ENCODE data around the gene PRKAR1B. TPM values are rescaled to one million over a fixed set of nuclear protein-coding genes. Genes with fewer than 3 reads are reported as not detected.

Gene PRKAR1B
- total RNA-seq, 1 experiment from 2014 or later: 9.6 TPM

DNA sequence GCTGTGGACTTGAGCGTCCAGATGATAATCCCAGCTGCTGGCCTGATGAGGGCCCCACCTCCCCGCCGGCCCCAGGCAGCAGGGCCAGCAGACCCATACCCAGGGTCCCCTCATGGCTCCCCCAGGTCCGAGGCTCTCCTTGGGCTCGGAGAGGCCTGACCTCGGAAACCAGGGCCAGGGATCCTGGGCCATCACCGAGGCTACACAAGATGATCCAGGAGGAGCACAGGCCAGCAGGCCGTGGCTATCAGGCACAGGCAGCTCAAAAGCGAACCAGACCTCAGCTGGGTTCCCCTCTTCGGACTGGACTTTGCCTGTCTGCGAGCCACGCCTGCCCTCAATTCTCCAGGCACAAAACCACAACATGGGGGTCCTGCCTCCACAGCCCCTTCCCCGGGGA is 224.8 kb downstream of the PRKAR1B start:
- H3K9me3 ChIP-seq (ENCODE audit: low read length): no peaks in the 10 kb centered on the region
- no peak for DNase-seq
- H3K36me3 ChIP-seq (ENCODE audit: insufficient read depth, low read length): no peaks in the 10 kb centered on the region
- H3K27me3 ChIP-seq (ENCODE audit: low read length): no peaks in the 10 kb centered on the region
- H3K9ac ChIP-seq (ENCODE audit: low read length): no peak overlapping the region
- H2AFZ ChIP-seq (ENCODE audit: low read length): no peak overlapping the region
- H3K4me2 ChIP-seq (ENCODE audit: low read depth, low read length, poor library complexity, severe bottlenecking): no peak overlapping the region
- no peaks in the 10 kb centered on the region for H3K9me2 ChIP-seq (replicated peaks; ENCODE audit: insufficient read depth, low read length)
- no peak overlapping the region for H3K27ac ChIP-seq (ENCODE audit: low read length)
- H3K4me1 ChIP-seq (ENCODE audit: low read length): no peaks in the 10 kb centered on the region
- H3K79me2 ChIP-seq (ENCODE audit: low read length): no peaks in the 10 kb centered on the region
- H4K20me1 ChIP-seq (ENCODE audit: insufficient read depth, low read depth, low read length): no peaks in the 10 kb centered on the region
- H3K4me3 ChIP-seq (ENCODE audit: low read length): no peak overlapping the region

GRCh38 chr7:501526-501925 is 225.6 kb downstream of the PRKAR1B start:
- H3K27ac ChIP-seq (ENCODE audit: low read length): no peak overlapping the region
- no peaks in the 10 kb centered on the region for H3K9me3 ChIP-seq (ENCODE audit: low read length)
- H3K9ac ChIP-seq (ENCODE audit: low read length): no peak overlapping the region
- no peak for DNase-seq
- no peaks in the 10 kb centered on the region for H4K20me1 ChIP-seq (ENCODE audit: insufficient read depth, low read depth, low read length)
- no peak overlapping the region for H2AFZ ChIP-seq (ENCODE audit: low read length)
- H3K4me1 ChIP-seq (ENCODE audit: low read length): no peaks in the 10 kb centered on the region
- H3K79me2 ChIP-seq (ENCODE audit: low read length): no peaks in the 10 kb centered on the region
- no peaks in the 10 kb centered on the region for H3K9me2 ChIP-seq (replicated peaks; ENCODE audit: insufficient read depth, low read length)
- H3K27me3 ChIP-seq (ENCODE audit: low read length): no peaks in the 10 kb centered on the region
- H3K4me2 ChIP-seq (ENCODE audit: low read depth, low read length, poor library complexity, severe bottlenecking): no peak overlapping the region
- H3K4me3 ChIP-seq (ENCODE audit: low read length): no peak overlapping the region
- H3K36me3 ChIP-seq (ENCODE audit: insufficient read depth, low read length): no peaks in the 10 kb centered on the region

DNA sequence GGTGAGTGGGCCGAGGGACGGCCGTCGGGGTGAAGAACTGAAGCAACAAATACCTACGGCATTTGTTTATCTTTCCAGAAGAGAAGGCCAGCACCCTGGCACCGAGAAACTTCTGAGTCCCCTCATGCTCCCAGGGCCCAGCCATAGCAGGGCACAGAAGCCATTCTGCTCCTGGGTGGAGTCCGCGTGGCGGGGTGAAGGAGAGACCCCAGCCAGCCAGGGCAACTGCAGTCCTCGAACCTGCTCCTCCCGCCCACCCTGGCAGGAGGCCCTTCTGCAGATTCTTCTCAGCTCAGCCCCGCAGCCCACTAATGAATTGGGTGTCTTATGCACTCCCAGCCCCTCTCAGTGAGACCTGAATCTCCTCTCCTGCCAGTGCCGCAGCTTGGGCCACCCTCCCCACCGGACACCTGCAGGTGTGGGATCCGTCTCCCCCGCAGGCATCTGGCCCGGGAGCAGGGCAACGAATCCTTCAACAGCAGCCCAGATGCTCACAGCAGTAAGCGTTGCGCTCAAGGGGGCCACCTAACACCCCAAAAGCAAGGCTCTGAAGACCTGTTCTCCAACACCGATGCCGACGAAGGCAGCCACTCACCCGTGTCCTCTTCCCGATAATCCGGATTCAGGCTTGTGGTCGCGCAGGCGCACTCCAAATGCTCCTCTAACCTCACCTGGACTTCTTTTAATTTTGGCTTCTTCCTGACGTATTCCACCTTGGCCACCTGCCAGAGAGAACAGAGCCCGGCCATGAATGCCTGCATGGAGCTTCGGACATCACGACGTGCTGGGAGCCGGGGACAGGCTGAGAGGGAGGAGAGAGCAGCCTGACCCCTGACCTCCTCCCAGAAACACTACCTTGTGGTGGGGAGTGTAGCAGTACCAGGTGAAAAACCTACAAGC is 226.3 kb downstream of the PRKAR1B start:
- no peak overlapping the region for H3K4me2 ChIP-seq (ENCODE audit: low read depth, low read length, poor library complexity, severe bottlenecking)
- no peak overlapping the region for H3K4me3 ChIP-seq (ENCODE audit: low read length)
- no peak for DNase-seq

GRCh38 chr7:499853-500485 is 227.1 kb downstream of the PRKAR1B start:
- no peak overlapping the region for H3K27ac ChIP-seq (ENCODE audit: low read length)
- H3K4me2 ChIP-seq (ENCODE audit: low read depth, low read length, poor library complexity, severe bottlenecking): no peak overlapping the region
- no peak overlapping the region for H3K4me3 ChIP-seq (ENCODE audit: low read length)
- H3K79me2 ChIP-seq (ENCODE audit: low read length): no peaks in the 10 kb centered on the region
- H2AFZ ChIP-seq (ENCODE audit: low read length): no peak overlapping the region
- no peaks in the 10 kb centered on the region for H3K4me1 ChIP-seq (ENCODE audit: low read length)
- no peaks in the 10 kb centered on the region for H4K20me1 ChIP-seq (ENCODE audit: insufficient read depth, low read depth, low read length)
- no peaks in the 10 kb centered on the region for H3K9me3 ChIP-seq (ENCODE audit: low read length)
- no peaks in the 10 kb centered on the region for H3K36me3 ChIP-seq (ENCODE audit: insufficient read depth, low read length)
- H3K27me3 ChIP-seq (ENCODE audit: low read length): no peaks in the 10 kb centered on the region
- no peaks in the 10 kb centered on the region for H3K9me2 ChIP-seq (replicated peaks; ENCODE audit: insufficient read depth, low read length)
- no peak for DNase-seq
- H3K9ac ChIP-seq (ENCODE audit: low read length): no peak overlapping the region

More for the DNA sequence above, 226.3 kb downstream of the PRKAR1B start:
- H2AFZ ChIP-seq (ENCODE audit: low read length): no peak overlapping the region
- H3K36me3 ChIP-seq (ENCODE audit: insufficient read depth, low read length): no peaks in the 10 kb centered on the region
- H4K20me1 ChIP-seq (ENCODE audit: insufficient read depth, low read depth, low read length): no peaks in the 10 kb centered on the region
- H3K79me2 ChIP-seq (ENCODE audit: low read length): no peaks in the 10 kb centered on the region
- H3K9me2 ChIP-seq (replicated peaks; ENCODE audit: insufficient read depth, low read length): no peaks in the 10 kb centered on the region
- no peak overlapping the region for H3K9ac ChIP-seq (ENCODE audit: low read length)
- H3K4me1 ChIP-seq (ENCODE audit: low read length): no peaks in the 10 kb centered on the region
- no peaks in the 10 kb centered on the region for H3K27me3 ChIP-seq (ENCODE audit: low read length)
- H3K27ac ChIP-seq (ENCODE audit: low read length): no peak overlapping the region
- H3K9me3 ChIP-seq (ENCODE audit: low read length): no peaks in the 10 kb centered on the region

Other genes starting within 250 kb of the PRKAR1B start
- gene PDGFA, start 207.4 kb downstream of the PRKAR1B start, total RNA-seq (2014; rRNA removed; shearing (Covaris generic); ENCODE audit: low replicate concordance): 0.54 and 0.56 TPM in 2 replicates
- 21.0 and 22.6 TPM in 2 replicates for gene DNAAF5, start 582 bp downstream of the PRKAR1B start, total RNA-seq (2014; rRNA removed; shearing (Covaris generic); ENCODE audit: low replicate concordance)
- 39.6 and 62.1 TPM in 2 replicates for gene SUN1, start 105.2 kb upstream of the PRKAR1B start, total RNA-seq (2014; rRNA removed; shearing (Covaris generic); ENCODE audit: low replicate concordance)
- 16.2 and 33.3 TPM in 2 replicates for gene GET4, start 149.3 kb upstream of the PRKAR1B start, total RNA-seq (2014; rRNA removed; shearing (Covaris generic); ENCODE audit: low replicate concordance)
- not detected in 2 replicates for gene ADAP1, start 227.4 kb upstream of the PRKAR1B start, total RNA-seq (2014; rRNA removed; shearing (Covaris generic); ENCODE audit: low replicate concordance)
- 14.5 and 20.5 TPM in 2 replicates for gene COX19, start 248.3 kb upstream of the PRKAR1B start, total RNA-seq (2014; rRNA removed; shearing (Covaris generic); ENCODE audit: low replicate concordance)

All from Karpas-422 (cell line).